ENCODE measurements around the gene RABGEF1.
"Not testable (repeated sequence)": the region's sequence is repeated elsewhere in the genome, so short reads cannot be mapped to it uniquely, and the experiment has no call there.

The RABGEF1 gene

GRCh38 chr7:66734006-66734405 is 6.5 kb upstream of the RABGEF1 start:
- Histone ChIP-seq H3K27me3 (ENCODE audit: control insufficient read depth in 2 of 2, insufficient read depth in 2 of 2, low read length in 2 of 2) (no peaks in the 10 kb centered on the region), H3K4me1 (ENCODE audit: control insufficient read depth in 2 of 2, insufficient read depth in 2 of 2, low read length in 2 of 2) (peaks cover 0 to 9% of the 10 kb centered on the region in 2 donors), H3K27ac (ENCODE audit: low read depth in 2 of 2, low read length in 2 of 2) (no peak overlapping the region), H3K4me3 (ENCODE audit: low read length in 2 of 2) (no peak overlapping the region), H3K9ac (ENCODE audit: low read depth in 1 of 2, low read length in 2 of 2) (no peak overlapping the region), H3K36me3 (ENCODE audit: control insufficient read depth in 2 of 2, insufficient read depth in 2 of 2, low read length in 2 of 2) (peaks cover 0 to 4% of the 10 kb centered on the region in 2 donors), H3K9me3 (ENCODE audit: control insufficient read depth in 2 of 2, low read length in 2 of 2) (no peaks in the 10 kb centered on the region)

- Histone ChIP-seq H3K36me3 (ENCODE audit: control insufficient read depth in 2 of 2, insufficient read depth in 2 of 2, low read length in 2 of 2) (peaks cover 0 to 4% of the 10 kb centered on the region in 2 donors), H3K4me1 (ENCODE audit: control insufficient read depth in 2 of 2, insufficient read depth in 2 of 2, low read length in 2 of 2) (peaks cover 0 to 9% of the 10 kb centered on the region in 2 donors), H3K27ac (ENCODE audit: low read depth in 2 of 2, low read length in 2 of 2) (peak overlapping the region; percentile 32 to 57), H3K9ac (ENCODE audit: low read depth in 1 of 2, low read length in 2 of 2) (no peak overlapping the region), H3K9me3 (ENCODE audit: control insufficient read depth in 2 of 2, low read length in 2 of 2) (no peaks in the 10 kb centered on the region), H3K27me3 (ENCODE audit: control insufficient read depth in 2 of 2, insufficient read depth in 2 of 2, low read length in 2 of 2) (no peaks in the 10 kb centered on the region), H3K4me3 (ENCODE audit: low read length in 2 of 2) (no peak overlapping the region)
Measured at GRCh38 chr7:66735154-66735553, 5.4 kb upstream of the RABGEF1 start.

- H3K36me3 ChIP-seq (ENCODE audit: control insufficient read depth in 2 of 2, insufficient read depth in 2 of 2, low read length in 2 of 2) = peaks cover 0 to 4% of the 10 kb centered on the region in 2 donors
- H3K9me3 ChIP-seq (ENCODE audit: control insufficient read depth in 2 of 2, low read length in 2 of 2) = no peaks in the 10 kb centered on the region
- no peak overlapping the region for H3K4me3 ChIP-seq (ENCODE audit: low read length in 2 of 2)
- no peak overlapping the region for H3K9ac ChIP-seq (ENCODE audit: low read depth in 1 of 2, low read length in 2 of 2)
- peaks cover 0 to 9% of the 10 kb centered on the region in 2 donors for H3K4me1 ChIP-seq (ENCODE audit: control insufficient read depth in 2 of 2, insufficient read depth in 2 of 2, low read length in 2 of 2)
- no peak overlapping the region for H3K27ac ChIP-seq (ENCODE audit: low read depth in 2 of 2, low read length in 2 of 2)
- no peaks in the 10 kb centered on the region for H3K27me3 ChIP-seq (ENCODE audit: control insufficient read depth in 2 of 2, insufficient read depth in 2 of 2, low read length in 2 of 2)
Measured at GRCh38 chr7:66735850-66736249, 4.7 kb upstream of the RABGEF1 start.

- no peaks in the 10 kb centered on the region for H3K27me3 ChIP-seq (ENCODE audit: control insufficient read depth in 2 of 2, insufficient read depth in 2 of 2, low read length in 2 of 2)
- H3K27ac ChIP-seq (ENCODE audit: low read depth in 2 of 2, low read length in 2 of 2) = no peak overlapping the region
- H3K9me3 ChIP-seq (ENCODE audit: control insufficient read depth in 2 of 2, low read length in 2 of 2) = no peaks in the 10 kb centered on the region
- no peak overlapping the region for H3K4me3 ChIP-seq (ENCODE audit: low read length in 2 of 2)
- no peak overlapping the region for H3K9ac ChIP-seq (ENCODE audit: low read depth in 1 of 2, low read length in 2 of 2)
- H3K36me3 ChIP-seq (ENCODE audit: control insufficient read depth in 2 of 2, insufficient read depth in 2 of 2, low read length in 2 of 2) = peaks cover 0 to 4% of the 10 kb centered on the region in 2 donors
- peaks cover 0 to 9% of the 10 kb centered on the region in 2 donors for H3K4me1 ChIP-seq (ENCODE audit: control insufficient read depth in 2 of 2, insufficient read depth in 2 of 2, low read length in 2 of 2)
Measured at GRCh38 chr7:66736892-66737291, 3.6 kb upstream of the RABGEF1 start.

GRCh38 chr7:66737667-66738066 is 2.9 kb upstream of the RABGEF1 start:
- Histone ChIP-seq H3K9ac (ENCODE audit: low read depth in 1 of 2, low read length in 2 of 2) (no peak overlapping the region), H3K27me3 (ENCODE audit: control insufficient read depth in 2 of 2, insufficient read depth in 2 of 2, low read length in 2 of 2) (no peaks in the 10 kb centered on the region), H3K9me3 (ENCODE audit: control insufficient read depth in 2 of 2, low read length in 2 of 2) (no peaks in the 10 kb centered on the region), H3K4me1 (ENCODE audit: control insufficient read depth in 2 of 2, insufficient read depth in 2 of 2, low read length in 2 of 2) (peaks cover 0 to 9% of the 10 kb centered on the region in 2 donors), H3K36me3 (ENCODE audit: control insufficient read depth in 2 of 2, insufficient read depth in 2 of 2, low read length in 2 of 2) (peaks cover 0 to 4% of the 10 kb centered on the region in 2 donors), H3K4me3 (ENCODE audit: low read length in 2 of 2) (no peak overlapping the region), H3K27ac (ENCODE audit: low read depth in 2 of 2, low read length in 2 of 2) (no peak overlapping the region)

- H3K9ac ChIP-seq (ENCODE audit: low read depth in 1 of 2, low read length in 2 of 2) = peak overlapping the region; percentile 84 to 92
- H3K27me3 ChIP-seq (ENCODE audit: control insufficient read depth in 2 of 2, insufficient read depth in 2 of 2, low read length in 2 of 2) = no peaks in the 10 kb centered on the region
- peaks cover 0 to 4% of the 10 kb centered on the region in 2 donors for H3K36me3 ChIP-seq (ENCODE audit: control insufficient read depth in 2 of 2, insufficient read depth in 2 of 2, low read length in 2 of 2)
- H3K9me3 ChIP-seq (ENCODE audit: control insufficient read depth in 2 of 2, low read length in 2 of 2) = no peaks in the 10 kb centered on the region
- H3K4me1 ChIP-seq (ENCODE audit: control insufficient read depth in 2 of 2, insufficient read depth in 2 of 2, low read length in 2 of 2) = peaks cover 0 to 9% of the 10 kb centered on the region in 2 donors
- peak overlapping the region; percentile 88 to 89 for H3K4me3 ChIP-seq (ENCODE audit: low read length in 2 of 2)
- H3K27ac ChIP-seq (ENCODE audit: low read depth in 2 of 2, low read length in 2 of 2) = peak overlapping the region; percentile 98 to 99
Measured at GRCh38 chr7:66739477-66739876, 1.1 kb upstream of the RABGEF1 start.

- Histone ChIP-seq H3K27me3 (ENCODE audit: control insufficient read depth in 2 of 2, insufficient read depth in 2 of 2, low read length in 2 of 2) (no peaks in the 10 kb centered on the region), H3K27ac (ENCODE audit: low read depth in 2 of 2, low read length in 2 of 2) (peak overlapping the region; percentile 98 to 99), H3K9me3 (ENCODE audit: control insufficient read depth in 2 of 2, low read length in 2 of 2) (no peaks in the 10 kb centered on the region), H3K9ac (ENCODE audit: low read depth in 1 of 2, low read length in 2 of 2) (peak overlapping the region; percentile 84 to 92), H3K4me3 (ENCODE audit: low read length in 2 of 2) (peak overlapping the region; percentile 88 to 89), H3K36me3 (ENCODE audit: control insufficient read depth in 2 of 2, insufficient read depth in 2 of 2, low read length in 2 of 2) (peaks cover 0 to 4% of the 10 kb centered on the region in 2 donors), H3K4me1 (ENCODE audit: control insufficient read depth in 2 of 2, insufficient read depth in 2 of 2, low read length in 2 of 2) (peaks cover 0 to 5% of the 10 kb centered on the region in 2 donors)
Measured at GRCh38 chr7:66739953-66740301, 606 bp upstream of the RABGEF1 start.

- H3K4me1 ChIP-seq (ENCODE audit: control insufficient read depth in 2 of 2, insufficient read depth in 2 of 2, low read length in 2 of 2); H3K36me3 ChIP-seq (ENCODE audit: control insufficient read depth in 2 of 2, insufficient read depth in 2 of 2, low read length in 2 of 2): not testable (repeated sequence)
- peak overlapping the region; percentile 92 for H3K9ac ChIP-seq (ENCODE audit: low read depth in 1 of 2, low read length in 2 of 2)
Measured at GRCh38 chr7:66740980-66741709, 612 bp downstream of the RABGEF1 start.

GRCh38 chr7:66741710-66742049 is 1.1 kb downstream of the RABGEF1 start:
- Histone ChIP-seq H3K36me3 (ENCODE audit: control insufficient read depth in 2 of 2, insufficient read depth in 2 of 2, low read length in 2 of 2) (no peaks in the 10 kb centered on the region), H3K9me3 (ENCODE audit: control insufficient read depth in 2 of 2, low read length in 2 of 2) (no peaks in the 10 kb centered on the region), H3K4me1 (ENCODE audit: control insufficient read depth in 2 of 2, insufficient read depth in 2 of 2, low read length in 2 of 2) (no peaks in the 10 kb centered on the region), H3K9ac (ENCODE audit: low read depth in 1 of 2, low read length in 2 of 2) (peak overlapping the region; percentile 32 to 92), H3K4me3 (ENCODE audit: low read length in 2 of 2) (peak overlapping the region; percentile 88 to 89), H3K27ac (ENCODE audit: low read depth in 2 of 2, low read length in 2 of 2) (no peak overlapping the region), H3K27me3 (ENCODE audit: control insufficient read depth in 2 of 2, insufficient read depth in 2 of 2, low read length in 2 of 2) (no peaks in the 10 kb centered on the region)

More at GRCh38 chr7:66740980-66741709, 612 bp downstream of the RABGEF1 start:
- H3K27me3 ChIP-seq (ENCODE audit: control insufficient read depth in 2 of 2, insufficient read depth in 2 of 2, low read length in 2 of 2); H3K9me3 ChIP-seq (ENCODE audit: control insufficient read depth in 2 of 2, low read length in 2 of 2): not testable (repeated sequence)
- Histone ChIP-seq H3K27ac (ENCODE audit: low read depth in 2 of 2, low read length in 2 of 2) (peak overlapping the region; percentile 98 to 99), H3K4me3 (ENCODE audit: low read length in 2 of 2) (peak overlapping the region; percentile 88 to 89)

GRCh38 chr7:66742298-66742697 is 1.8 kb downstream of the RABGEF1 start:
- not testable (repeated sequence) for H3K4me3 ChIP-seq (ENCODE audit: low read length in 2 of 2); H3K4me1 ChIP-seq (ENCODE audit: control insufficient read depth in 2 of 2, insufficient read depth in 2 of 2, low read length in 2 of 2); H3K36me3 ChIP-seq (ENCODE audit: control insufficient read depth in 2 of 2, insufficient read depth in 2 of 2, low read length in 2 of 2); H3K9me3 ChIP-seq (ENCODE audit: control insufficient read depth in 2 of 2, low read length in 2 of 2); H3K27ac ChIP-seq (ENCODE audit: low read depth in 2 of 2, low read length in 2 of 2); H3K9ac ChIP-seq (ENCODE audit: low read depth in 1 of 2, low read length in 2 of 2); H3K27me3 ChIP-seq (ENCODE audit: control insufficient read depth in 2 of 2, insufficient read depth in 2 of 2, low read length in 2 of 2)
